ENCODE measurements around the gene HP1BP3. TPM values are rescaled to one million over a fixed set of nuclear protein-coding genes. Genes with fewer than 3 reads are reported as not detected.

The HP1BP3 gene
- total and polyA plus RNA-seq, 2 of the 4 experiments (the other 2 are of a cell fraction) = 88.4 to 151 TPM

GRCh38 chr1:20834780-20835179 lies 47.7 kb upstream of the HP1BP3 start:
- Histone ChIP-seq H3K9me1 (ENCODE audit: insufficient read depth, low read length) (peaks cover 4% of the 10 kb centered on the region; the same call in 1 of the 2 replicates), H3K9me3 (ENCODE audit: control insufficient read depth, insufficient read depth, low read length) (peaks cover 1% of the 10 kb centered on the region; the same call in 1 of the 2 replicates), H3K4me2 (ENCODE audit: low read depth, low read length) (no peak overlapping the region), H2BK120ac (ENCODE audit: low read depth, low read length) (no peak overlapping the region), H3K9ac (ENCODE audit: low read depth, low read length) (no peak overlapping the region), H3K56ac (ENCODE audit: extremely low read depth, insufficient read depth, low read length) (no peak overlapping the region), H2BK5ac (ENCODE audit: low read depth, low read length, poor library complexity, severe bottlenecking) (peak overlapping the region; percentile 74), H3K27ac (ENCODE audit: insufficient read depth, low read length) (peak overlapping the region; percentile 40; the same call in 1 of the 2 replicates), H3K36me3 (ENCODE audit: control insufficient read depth, insufficient read depth, low read length) (peaks cover 16% of the 10 kb centered on the region), H3K4me1 (ENCODE audit: control insufficient read depth, insufficient read depth, low read length) (peaks cover 14% of the 10 kb centered on the region), H3K27me3 (ENCODE audit: control insufficient read depth, insufficient read depth, low read length) (no peaks in the 10 kb centered on the region), H3K23ac (ENCODE audit: low read depth, low read length) (no peak overlapping the region), H3K14ac (replicated peaks; ENCODE audit: low read depth, low read length) (no peak overlapping the region), H2AK5ac (ENCODE audit: low read depth, low read length) (no peak overlapping the region), H4K20me1 (ENCODE audit: insufficient read depth, low read length) (no peaks in the 10 kb centered on the region), H4K8ac (ENCODE audit: low read depth in 2 of 2, low read length in 2 of 2) (no peak overlapping the region), H2AFZ (replicated peaks; ENCODE audit: low read length, poor library complexity) (no peak overlapping the region), H2BK15ac (ENCODE audit: low read depth, low read length) (no peak overlapping the region), H4K5ac (ENCODE audit: low read depth, low read length) (no peak overlapping the region), H3K18ac (ENCODE audit: low read depth, low read length) (no peak overlapping the region), H3K4me3 (ENCODE audit: insufficient read depth, low read depth, low read length) (no peak overlapping the region), H3K4ac (ENCODE audit: low read depth, low read length) (no peak overlapping the region), H3K79me1 (ENCODE audit: low read depth in 1 of 2, low read length in 2 of 2) (peaks cover 14 to 23% of the 10 kb centered on the region in 2 experiments; a peak in 3 of 4 replicates), H2AK9ac (replicated peaks; ENCODE audit: low read depth, low read length, poor library complexity) (no peak overlapping the region), H4K91ac (ENCODE audit: insufficient read depth, low read depth, low read length) (no peak overlapping the region), H2BK20ac (ENCODE audit: low read depth, low read length) (no peak overlapping the region)
- DNase-seq (peak; percentile 21), ATAC-seq (ENCODE audit: low read depth) (peak; percentile 60)
- intact Hi-C loops (cut with micrococcal nuclease) (no loop called here), dilution Hi-C loops (cut with HindIII; ENCODE audit: low sequenced_read_pairs, unreplicated experiment) (no loop called here), in situ Hi-C loops (cut with MboI; ENCODE audit: low sequenced_read_pairs) (no loop called here)
- no TSS peak for BruUV-seq (replicated peaks)
- ChIA-PET CTCF (no interaction called here), POLR2A (ENCODE audit: unreplicated experiment) (no interaction called here)
- TF ChIP-seq FOS (IDR thresholded peaks at IDR 0.05; ENCODE audit: low read depth, low read length) (no peak), CEBPB (IDR thresholded peaks at IDR 0.05; ENCODE audit: low read depth, low read length) (no peak), CHD1 (IDR thresholded peaks at IDR 0.05; ENCODE audit: low read depth, low read length) (no peak), POLR2A (IDR thresholded peaks at IDR 0.05; ENCODE audit: low read depth, low read length) (no peak), MAZ (IDR thresholded peaks at IDR 0.05; ENCODE audit: borderline replicate concordance, low read depth, low read length) (no peak)
